Calu3 (cell line): Measurements from ENCODE around the gene SH2D3A. TPM values are rescaled to one million over a fixed set of nuclear protein-coding genes. Genes with fewer than 3 reads are reported as not detected.
"Not testable (repeated sequence)": the region's sequence is repeated elsewhere in the genome, so short reads cannot be mapped to it uniquely, and the experiment has no call there.

Experiments
- BruUV-seq: library from RNA; stranded (reverse); fragments of 400-500 nt; replicated peaks from 2 replicates; lab custom pipeline; 2021; lab: Mats Ljungman, UMichigan
- CTCF ChIA-PET: fragments of 300-600 bp; sonication (Branson Sonifier 250); formaldehyde crosslinking; loops from one replicate; lab custom pipeline; 2022; ENCODE audit warnings: antibody characterized with exemption; lab: Charles Lee
- DNase-seq: peaks from one replicate; pipeline ENCODE4 v3.0.0; 2022
- H3K27ac Mint-ChIP-seq: one replicate; pipeline ENCODE4 v1.8.0; 2022; ENCODE audit warnings: mixed read lengths; ENCODE audit not compliant: unreplicated experiment
- H3K27me3 Mint-ChIP-seq: one replicate; pipeline ENCODE4 v1.8.0; 2022; ENCODE audit warnings: mixed read lengths; ENCODE audit not compliant: unreplicated experiment
- H3K36me3 Mint-ChIP-seq: one replicate; pipeline ENCODE4 v1.8.0; 2022; ENCODE audit warnings: mild to moderate bottlenecking, moderate library complexity, mixed read lengths; ENCODE audit not compliant: insufficient read depth, unreplicated experiment
- H3K4me1 Mint-ChIP-seq: one replicate; pipeline ENCODE4 v1.8.0; 2022; ENCODE audit warnings: mild to moderate bottlenecking, low read depth, mixed read lengths; ENCODE audit not compliant: unreplicated experiment
- H3K4me3 Mint-ChIP-seq: one replicate; pipeline ENCODE4 v1.8.0; 2022; ENCODE audit warnings: mild to moderate bottlenecking, low read depth, moderate library complexity, mixed read lengths; ENCODE audit not compliant: unreplicated experiment
- H3K9me3 Mint-ChIP-seq: one replicate; pipeline ENCODE4 v1.8.0; 2022; ENCODE audit warnings: low read depth, mixed read lengths; ENCODE audit not compliant: unreplicated experiment
- CTCF ChIP-seq: fragments of 200-600 bp; IDR thresholded peaks from one replicate; pipeline ENCODE4 v1.8.0; 2022; ENCODE audit warnings: antibody characterized with exemption; ENCODE audit not compliant: unreplicated experiment
- intact Hi-C: fragments of 100-400 bp; cut with micrococcal nuclease; formaldehyde crosslinking; loops from one replicate; pipeline ENCODE4 v1.10.0; 2022; ENCODE audit not compliant: unreplicated experiment
- total RNA-seq: library from RNA; stranded (reverse); gene quantifications from 2 replicates; pipeline ENCODE4 v1.2.3, GENCODE V29; 2022

The SH2D3A gene
- total RNA-seq, 1 experiment from 2014 or later, result 64.0 TPM

GRCh38 chr19:6778386-6778785, 11.2 kb upstream of the SH2D3A start:
- H3K27me3 Mint-ChIP-seq, result no peaks in the 10 kb centered on the region
- no peaks in the 10 kb centered on the region for H3K9me3 Mint-ChIP-seq
- no peak overlapping the region for H3K27ac Mint-ChIP-seq
- peaks cover 10% of the 10 kb centered on the region for H3K36me3 Mint-ChIP-seq
- TF ChIP-seq CTCF, result no peak
- intact Hi-C loops, result no loop called here
- DNase-seq, result no peak
- no peaks in the 10 kb centered on the region for H3K4me1 Mint-ChIP-seq
- CTCF ChIA-PET, result no interaction called here
- no TSS peak for BruUV-seq
- no peak overlapping the region for H3K4me3 Mint-ChIP-seq

- intact Hi-C loops, result no loop called here
- DNase-seq, result no peak
- H3K4me3 Mint-ChIP-seq, result no peak overlapping the region
- H3K4me1 Mint-ChIP-seq, result no peaks in the 10 kb centered on the region
- no TSS peak for BruUV-seq
- no peak for TF ChIP-seq CTCF
- no peak overlapping the region for H3K27ac Mint-ChIP-seq
- H3K27me3 Mint-ChIP-seq, result no peaks in the 10 kb centered on the region
- no peaks in the 10 kb centered on the region for H3K9me3 Mint-ChIP-seq
- CTCF ChIA-PET, result no interaction called here
- H3K36me3 Mint-ChIP-seq, result peaks cover 10% of the 10 kb centered on the region
These were observed 10.2 kb upstream of the SH2D3A start for GRCh38 chr19:6777434-6777833.

GRCh38 chr19:6776999-6777398, 9.8 kb upstream of the SH2D3A start:
- DNase-seq, result no peak
- CTCF ChIA-PET, result no interaction called here
- H3K4me3 Mint-ChIP-seq, result no peak overlapping the region

GRCh38 chr19:6776045-6776444, 8.8 kb upstream of the SH2D3A start:
- BruUV-seq, H3K4me3 Mint-ChIP-seq, intact Hi-C loops, DNase-seq, CTCF ChIA-PET, H3K9me3 Mint-ChIP-seq, H3K27me3 Mint-ChIP-seq, H3K4me1 Mint-ChIP-seq, H3K27ac Mint-ChIP-seq: not testable (repeated sequence)
- peaks cover 10% of the 10 kb centered on the region for H3K36me3 Mint-ChIP-seq

More at GRCh38 chr19:6776999-6777398, 9.8 kb upstream of the SH2D3A start:
- TF ChIP-seq CTCF, result no peak
- H3K4me1 Mint-ChIP-seq, result no peaks in the 10 kb centered on the region
- H3K36me3 Mint-ChIP-seq, result peaks cover 10% of the 10 kb centered on the region
- H3K27me3 Mint-ChIP-seq, result no peaks in the 10 kb centered on the region
- intact Hi-C loops, result no loop called here
- no peak overlapping the region for H3K27ac Mint-ChIP-seq
- H3K9me3 Mint-ChIP-seq, result no peaks in the 10 kb centered on the region
- BruUV-seq, result no TSS peak

- TF ChIP-seq CTCF, result no peak
- intact Hi-C loops, result no loop called here
- BruUV-seq, result no TSS peak
- DNase-seq, result no peak
- no peak overlapping the region for H3K27ac Mint-ChIP-seq
- H3K9me3 Mint-ChIP-seq, result peaks cover 3% of the 10 kb centered on the region
- H3K4me3 Mint-ChIP-seq, result no peak overlapping the region
- CTCF ChIA-PET, result interaction anchor here (0.7 to 0.9 kb wide), 2 partner anchors 35 to 79 kb away, joined by 3 to 4 read pairs; no protein-coding TSS in a partner anchor
- no peaks in the 10 kb centered on the region for H3K27me3 Mint-ChIP-seq
- peaks cover 10% of the 10 kb centered on the region for H3K36me3 Mint-ChIP-seq
- H3K4me1 Mint-ChIP-seq, result no peaks in the 10 kb centered on the region
These were observed 7.8 kb upstream of the SH2D3A start for GRCh38 chr19:6774821-6775707.
